Gastrocnemius medialis (tissue), 4 donors: Measurements from ENCODE around the gene BORCS5. TPM values are rescaled to one million over a fixed set of nuclear protein-coding genes. Genes with fewer than 3 reads are reported as not detected.

ENCODE experiments used
- ATAC-seq, 2 donors: fragments of 150-250 bp; one replicate each; pipeline ENCODE4 v1.9.1; 2016
- DNase-seq, 2 donors: peaks; one replicate each; pipeline ENCODE4 v3.0.0-alpha.2; 2019
- H3K27ac ChIP-seq, 4 donors: fragments of 200-600 bp; sonication (generic); 1 replicate in 1 of 4; 2 replicates in 3 of 4; pipeline ENCODE4 v1.5.1; 2016 to 2018; ENCODE audit warnings: mild to moderate bottlenecking in 2 of 4, moderate library complexity in 1 of 4
- H3K27me3 ChIP-seq, 3 donors: fragments of 200-600 bp; sonication (generic) in 2 of 3; 1 replicate in 1 of 3; 2 replicates in 2 of 3; pipeline versions ENCODE4 v1.5.1 to v1.6.0; 2016 to 2019; ENCODE audit warnings: mild to moderate bottlenecking in 1 of 3, moderate library complexity in 1 of 3
- H3K36me3 ChIP-seq, 2 donors: fragments of 200-600 bp; sonication (generic) in 1 of 2; one replicate each; pipeline ENCODE4 v1.5.1; 2017 to 2018
- H3K4me1 ChIP-seq, 2 donors: fragments of 200-600 bp; sonication (generic) in 1 of 2; one replicate each; pipeline ENCODE4 v1.5.1; 2016 to 2017; ENCODE audit warnings: mild to moderate bottlenecking in 2 of 2
- H3K4me3 ChIP-seq, 4 donors: fragments of 200-600 bp; sonication (generic) in 3 of 4; 1 replicate in 1 of 4; 2 replicates in 3 of 4; pipeline ENCODE4 v1.5.1; 2016 to 2019; ENCODE audit warnings: mild to moderate bottlenecking in 2 of 4
- H3K9me3 ChIP-seq, 3 donors: fragments of 200-600 bp; sonication (generic) in 2 of 3; 1 replicate in 1 of 3; 2 replicates in 2 of 3; pipeline ENCODE4 v1.5.1; 2016 to 2019
- CTCF ChIP-seq, 5 experiments: fragments of 450-650 bp in 3 of 5; fragments of 200-600 bp in 2 of 5; sonication (generic) in 2 of 5; IDR thresholded peaks in 4 of 5; conservative IDR thresholded peaks in 1 of 5; 1 replicate in 4 of 5; 2 replicates in 1 of 5; pipeline ENCODE4 v1.5.1; 2016 to 2019; ENCODE audit warnings: antibody characterized with exemption in 5 of 5, mild to moderate bottlenecking in 3 of 5, moderate library complexity in 3 of 5
- POLR2A ChIP-seq, 2 donors: fragments of 450-650 bp; IDR thresholded peaks; one replicate each; pipeline ENCODE4 v1.6.1; 2017; ENCODE audit warnings: antibody characterized with exemption in 2 of 2, mild to moderate bottlenecking in 2 of 2, moderate library complexity in 2 of 2
- in situ Hi-C, 4 donors: fragments of 200-750 bp; cut with MboI; loops; one replicate each; pipeline versions ENCODE4 v1.15.0 to v1.8.0; 2017; ENCODE audit warnings: low sequenced_read_pairs in 4 of 4
- intact Hi-C: fragments of 100-400 bp; cut with DNase I; formaldehyde crosslinking; loops from one replicate; pipeline ENCODE4 v1.15.1; 2023; ENCODE audit warnings: low total_unique reads
- total RNA-seq, 4 donors: library from RNA; depleted of rRNA; stranded (reverse); fragments of >200 nt; gene quantifications; one replicate each; pipeline versions ENCODE4 v1.1.0 to v1.2.3, GENCODE V29; 2016

Gene BORCS5
- total RNA-seq, 4 donors from 2014 or later, result 13.0 to 13.9 (median 13.4) TPM

- no peak overlapping the region for H3K27ac ChIP-seq
- H3K4me1 ChIP-seq, result peaks cover 0 to 7% of the 10 kb centered on the region in 2 donors
- ATAC-seq (no peak), DNase-seq (no peak)
- no peak overlapping the region for H3K4me3 ChIP-seq
- intact Hi-C loops, result no loop called here
- H3K9me3 ChIP-seq, result no peaks in the 10 kb centered on the region
- H3K27me3 ChIP-seq, result no peaks in the 10 kb centered on the region
- in situ Hi-C loops, result no loop called here
- TF ChIP-seq CTCF (IDR thresholded peaks at IDR 0.05 in 4 of 5, conservative IDR thresholded peaks at IDR 0.05 in 1 of 5) (no peak), POLR2A (IDR thresholded peaks at IDR 0.05) (no peak)
- peaks cover 0 to 4% of the 10 kb centered on the region in 2 donors for H3K36me3 ChIP-seq
Measured at GRCh38 chr12:12466157-12466556, 109.3 kb downstream of the BORCS5 start.

- Histone ChIP-seq H3K27me3 (no peaks in the 10 kb centered on the region), H3K27ac (peak overlapping the region in 1 of 4 donors; percentile 33), H3K4me1 (peaks cover 0 to 7% of the 10 kb centered on the region in 2 donors), H3K4me3 (no peak overlapping the region), H3K36me3 (peaks cover 0 to 4% of the 10 kb centered on the region in 2 donors), H3K9me3 (no peaks in the 10 kb centered on the region)
- intact Hi-C loops (no loop called here), in situ Hi-C loops (no loop called here)
- ATAC-seq (peak in 1 of 2 donors; percentile 39), DNase-seq (no peak)
- TF ChIP-seq POLR2A (IDR thresholded peaks at IDR 0.05) (no peak), CTCF (IDR thresholded peaks at IDR 0.05 in 4 of 5, conservative IDR thresholded peaks at IDR 0.05 in 1 of 5) (no peak)
Measured at GRCh38 chr12:12467264-12467663, 110.4 kb downstream of the BORCS5 start.

- in situ Hi-C loops, result no loop called here
- intact Hi-C loops, result no loop called here
- peak overlapping the region in 1 of 4 donors; percentile 15 for H3K27ac ChIP-seq
- peaks cover 0 to 7% of the 10 kb centered on the region in 2 donors for H3K4me1 ChIP-seq
- peak in 1 of 2 donors; percentile 26 for DNase-seq
- H3K36me3 ChIP-seq, result peaks cover 0 to 4% of the 10 kb centered on the region in 2 donors
- peak; percentile 62 to 77 for ATAC-seq
- H3K27me3 ChIP-seq, result no peaks in the 10 kb centered on the region
- no peak for TF ChIP-seq POLR2A (IDR thresholded peaks at IDR 0.05)
- TF ChIP-seq CTCF (IDR thresholded peaks at IDR 0.05 in 4 of 5, conservative IDR thresholded peaks at IDR 0.05 in 1 of 5), result no peak
- no peak overlapping the region for H3K4me3 ChIP-seq
- no peaks in the 10 kb centered on the region for H3K9me3 ChIP-seq
Measured at GRCh38 chr12:12467688-12468261, 110.9 kb downstream of the BORCS5 start.

GRCh38 chr12:12468575-12468974 is 111.7 kb downstream of the BORCS5 start:
- peaks cover 0 to 7% of the 10 kb centered on the region in 2 donors for H3K4me1 ChIP-seq
- no peak overlapping the region for H3K27ac ChIP-seq
- H3K9me3 ChIP-seq, result no peaks in the 10 kb centered on the region
- peaks cover 0 to 4% of the 10 kb centered on the region in 2 donors for H3K36me3 ChIP-seq
- in situ Hi-C loops (no loop called here), intact Hi-C loops (no loop called here)
- ATAC-seq (no peak), DNase-seq (no peak)
- H3K4me3 ChIP-seq, result no peak overlapping the region
- TF ChIP-seq CTCF (IDR thresholded peaks at IDR 0.05 in 4 of 5, conservative IDR thresholded peaks at IDR 0.05 in 1 of 5), result no peak
- no peak for TF ChIP-seq POLR2A (IDR thresholded peaks at IDR 0.05)
- H3K27me3 ChIP-seq, result no peaks in the 10 kb centered on the region

GRCh38 chr12:12469386-12469785 is 112.5 kb downstream of the BORCS5 start:
- no peak for DNase-seq
- intact Hi-C loops, result no loop called here
- H3K27me3 ChIP-seq, result no peaks in the 10 kb centered on the region
- H3K9me3 ChIP-seq, result no peaks in the 10 kb centered on the region
- ATAC-seq, result no peak
- H3K27ac ChIP-seq, result no peak overlapping the region
- TF ChIP-seq POLR2A (IDR thresholded peaks at IDR 0.05) (no peak), CTCF (IDR thresholded peaks at IDR 0.05 in 4 of 5, conservative IDR thresholded peaks at IDR 0.05 in 1 of 5) (no peak)
- peaks cover 0 to 7% of the 10 kb centered on the region in 2 donors for H3K4me1 ChIP-seq
- peaks cover 0 to 4% of the 10 kb centered on the region in 2 donors for H3K36me3 ChIP-seq
- no peak overlapping the region for H3K4me3 ChIP-seq
- in situ Hi-C loops, result no loop called here
